ENCODE measurements around the gene TMEM51. TPM values are rescaled to one million over a fixed set of nuclear protein-coding genes. Genes with fewer than 3 reads are reported as not detected.
A peak's percentile ranks its signal among the peaks of the same experiment; 100 is the strongest.

TMEM51 gene
- total and polyA plus RNA-seq, 9 of the 15 experiments (the other 6 are each of a cell fraction or from before 2014, with no cell fraction given), result 0.06 to 1.4 (median 0.58) TPM

DNA sequence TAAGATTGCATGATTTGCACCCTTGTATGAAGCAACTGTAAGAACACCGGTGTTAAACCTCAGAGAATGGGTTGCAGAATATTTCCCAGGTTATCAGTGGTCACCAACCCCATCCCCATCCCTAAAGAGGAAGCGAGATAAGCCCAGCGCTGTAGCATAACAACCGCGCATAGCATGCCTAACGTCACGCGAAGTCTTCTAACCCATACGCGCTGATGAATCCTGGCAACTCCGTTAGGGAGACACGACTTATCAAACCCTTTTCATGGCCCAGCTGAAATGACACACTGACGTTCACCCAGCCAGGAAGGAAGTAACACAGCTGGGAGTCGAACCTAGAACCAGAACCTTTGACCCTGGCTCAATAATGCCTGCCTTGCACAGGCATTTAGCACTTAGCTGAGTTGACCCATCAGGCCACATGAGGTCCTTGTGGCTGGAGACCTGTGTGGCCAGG is 24.2 kb downstream of the TMEM51 start (continued):
- no peak for TF ChIP-seq ZZZ3 (IDR thresholded peaks at IDR 0.05)
- TF ChIP-seq SLC30A9 (CRISPR knock-in tag; IDR thresholded peaks at IDR 0.05), result no peak
- no peak for TF ChIP-seq ZNF217 (CRISPR knock-in tag; IDR thresholded peaks at IDR 0.05)
- no peak for TF ChIP-seq CEBPG (CRISPR knock-in tag; IDR thresholded peaks at IDR 0.05)
- TF ChIP-seq CEBPG (tag; conservative IDR thresholded peaks at IDR 0.05 in 1 of 2, IDR thresholded peaks at IDR 0.05 in 1 of 2), result peak; percentile 31 to 89; a peak in 3 of 4 replicates
- TF ChIP-seq LCOR (CRISPR knock-in tag; IDR thresholded peaks at IDR 0.05), result no peak
- TF ChIP-seq, protein P1, sequence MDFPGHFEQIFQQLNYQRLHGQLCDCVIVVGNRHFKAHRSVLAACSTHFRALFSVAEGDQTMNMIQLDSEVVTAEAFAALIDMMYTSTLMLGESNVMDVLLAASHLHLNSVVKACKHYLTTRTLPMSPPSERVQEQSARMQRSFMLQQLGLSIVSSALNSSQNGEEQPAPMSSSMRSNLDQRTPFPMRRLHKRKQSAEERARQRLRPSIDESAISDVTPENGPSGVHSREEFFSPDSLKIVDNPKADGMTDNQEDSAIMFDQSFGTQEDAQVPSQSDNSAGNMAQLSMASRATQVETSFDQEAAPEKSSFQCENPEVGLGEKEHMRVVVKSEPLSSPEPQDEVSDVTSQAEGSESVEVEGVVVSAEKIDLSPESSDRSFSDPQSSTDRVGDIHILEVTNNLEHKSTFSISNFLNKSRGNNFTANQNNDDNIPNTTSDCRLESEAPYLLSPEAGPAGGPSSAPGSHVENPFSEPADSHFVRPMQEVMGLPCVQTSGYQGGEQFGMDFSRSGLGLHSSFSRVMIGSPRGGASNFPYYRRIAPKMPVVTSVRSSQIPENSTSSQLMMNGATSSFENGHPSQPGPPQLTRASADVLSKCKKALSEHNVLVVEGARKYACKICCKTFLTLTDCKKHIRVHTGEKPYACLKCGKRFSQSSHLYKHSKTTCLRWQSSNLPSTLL (IDR thresholded peaks at IDR 0.05), result no peak
- TF ChIP-seq ELF4 (CRISPR knock-in tag; IDR thresholded peaks at IDR 0.05), result no peak
- TF ChIP-seq ZNF197 (CRISPR knock-in tag; IDR thresholded peaks at IDR 0.05; ENCODE audit: low read depth), result no peak
- no peak for TF ChIP-seq NCOA6 (IDR thresholded peaks at IDR 0.05)
- no peak for TF ChIP-seq CBFB (CRISPR knock-in tag; IDR thresholded peaks at IDR 0.05)
- TF ChIP-seq EGR1 (conservative IDR thresholded peaks at IDR 0.05), result no peak
- TF ChIP-seq POLR2B (IDR thresholded peaks at IDR 0.05; ENCODE audit: low read depth, partially characterized antibody), result no peak
- no peak for TF ChIP-seq ZNF79 (CRISPR knock-in tag; IDR thresholded peaks at IDR 0.05; ENCODE audit: low read depth)
- no peak for TF ChIP-seq ZSCAN29 (IDR thresholded peaks at IDR 0.05)
- TF ChIP-seq U2AF1 (optimal IDR thresholded peaks at IDR 0.05; ENCODE audit: low read depth, low read length), result no peak
- peak; percentile 78; the same call in 1 of the 2 replicates for TF ChIP-seq CREM (IDR thresholded peaks at IDR 0.05; ENCODE audit: low read depth)
- TF ChIP-seq ZNF184 (CRISPR knock-in tag; IDR thresholded peaks at IDR 0.05), result no peak
- no peak for TF ChIP-seq ARNT (IDR thresholded peaks at IDR 0.05)
- no peak for TF ChIP-seq TAF7 (tag; IDR thresholded peaks at IDR 0.05)
- TF ChIP-seq ZBTB9 (CRISPR knock-in tag; IDR thresholded peaks at IDR 0.05), result no peak
- peak; percentile 46; the same call in 1 of the 2 replicates for TF ChIP-seq GATA2 (CRISPR knock-in tag; IDR thresholded peaks at IDR 0.05)
